Activated CD4-positive, CD25-positive, alpha-beta regulatory T cell treated with anti-CD3 and anti-CD28 coated beads, Interleukin-2, amount 50 U/mL, for 24 hours (primary cell): ENCODE measurements around the gene TEN1.
"Not testable (repeated sequence)": the region's sequence is repeated elsewhere in the genome, so short reads cannot be mapped to it uniquely, and the experiment has no call there.

Experiments used
- ATAC-seq, 2 donors: fragments of 150-1000 bp; cut with Tn5 transposase; one replicate each; pipeline ENCODE4 v1.10.0; 2021; ENCODE audit warnings: mild to moderate bottlenecking in 1 of 2, moderate library complexity in 1 of 2

The TEN1 gene

GRCh38 chr17:76032073-76032779, 53.2 kb downstream of the TEN1 start:
- no peak for ATAC-seq

GRCh38 chr17:76032780-76033108, 53.7 kb downstream of the TEN1 start:
- no peak for ATAC-seq

DNA sequence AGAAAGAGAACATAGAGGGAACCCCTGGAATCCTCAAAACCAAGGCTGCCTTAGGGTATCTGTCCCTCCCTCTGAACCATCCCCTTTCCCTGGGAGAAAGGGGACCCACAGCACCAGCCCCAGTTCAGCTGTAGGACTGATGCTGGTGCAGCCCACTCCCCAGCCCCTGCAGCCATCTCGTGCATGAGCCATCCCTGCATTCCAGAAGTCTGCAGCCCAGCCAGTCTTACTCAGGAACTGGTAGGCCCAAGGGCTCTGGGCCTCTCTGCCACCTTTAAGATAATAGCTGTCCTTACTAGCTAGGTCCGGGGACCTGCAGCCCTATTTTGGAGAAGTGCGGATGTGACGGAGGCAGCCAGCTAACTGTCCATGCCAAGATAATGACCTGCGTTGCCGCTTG, 54.1 kb downstream of the TEN1 start:
- ATAC-seq, result no peak

DNA sequence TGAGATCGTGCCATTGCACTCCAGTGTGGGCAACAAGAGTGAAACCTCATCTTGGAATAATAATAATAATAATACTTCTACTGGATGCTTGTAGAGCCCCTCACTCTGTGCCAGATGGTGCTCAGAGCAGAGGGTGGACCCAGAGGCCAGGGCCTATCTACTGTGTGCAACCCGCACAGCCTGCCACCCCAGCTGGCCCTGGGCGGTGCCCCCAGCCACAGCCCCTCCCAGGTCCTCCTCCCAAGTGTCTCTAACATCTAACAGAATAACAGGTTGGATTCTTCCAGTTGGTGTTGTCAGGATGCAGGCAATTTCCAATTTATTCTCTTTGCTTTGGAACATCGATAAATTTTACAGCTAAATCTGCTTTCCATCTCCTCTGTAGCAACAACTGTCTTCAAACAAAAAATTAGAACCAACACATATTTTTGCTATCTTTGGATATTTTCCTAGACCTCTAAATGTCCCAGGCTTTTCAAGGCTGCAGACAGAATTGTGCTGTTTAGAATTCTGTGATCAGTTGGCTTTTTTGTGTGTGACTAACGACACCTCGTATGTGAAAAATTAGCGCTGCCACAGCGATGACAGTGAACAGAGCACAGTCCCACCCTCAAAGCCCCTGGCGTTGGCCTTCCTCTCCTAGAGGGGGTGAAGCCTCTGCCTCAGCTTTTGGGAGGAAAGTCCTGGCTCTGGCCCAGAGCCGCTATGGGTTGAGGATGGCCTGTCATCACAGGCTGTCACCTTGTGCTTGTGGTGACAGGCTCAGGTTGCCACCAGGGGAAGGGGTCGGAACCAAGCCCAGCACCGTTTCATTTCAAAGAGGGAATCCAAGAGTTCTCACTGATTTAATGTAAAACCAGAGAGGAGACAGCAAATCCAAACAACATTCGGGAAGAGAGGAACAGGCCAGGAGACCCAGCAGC, 55.6 kb downstream of the TEN1 start:
- no peak for ATAC-seq

DNA sequence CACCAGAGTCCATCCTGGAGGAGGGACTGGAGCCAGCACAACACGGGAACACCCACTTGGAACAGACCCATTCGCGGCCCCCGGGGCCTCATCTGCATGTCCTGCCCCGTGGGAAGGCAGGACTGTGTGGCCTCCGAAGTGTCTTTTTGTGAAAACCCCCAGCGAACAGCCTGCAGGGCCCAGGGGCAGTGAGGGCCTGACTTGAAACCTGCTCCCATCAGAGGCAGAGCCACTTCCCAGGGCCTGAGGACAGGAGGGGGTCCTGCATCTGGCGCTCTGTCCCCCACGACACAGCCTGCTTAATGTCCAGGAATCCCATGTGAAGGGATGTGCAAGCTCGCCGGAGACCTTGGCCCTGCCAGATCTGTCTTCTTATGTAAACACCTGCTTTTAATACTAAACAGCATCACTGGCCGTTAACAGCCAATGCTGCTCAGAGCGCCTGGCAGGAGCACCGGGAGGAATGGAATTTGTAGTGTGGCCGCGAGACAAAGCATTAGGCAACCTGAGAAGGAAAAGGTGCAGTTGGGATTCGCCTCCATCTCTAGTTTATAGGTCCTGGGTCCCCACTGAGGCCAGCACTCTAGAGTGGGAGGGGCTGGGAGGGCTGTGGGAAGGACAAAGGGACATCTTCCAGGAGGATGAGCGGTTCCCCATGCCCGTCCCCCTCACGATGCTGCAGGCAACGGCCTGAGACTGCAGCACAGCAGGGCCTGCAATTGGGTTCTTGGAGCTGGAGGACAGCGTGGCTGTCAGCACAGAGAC, 57.6 kb downstream of the TEN1 start:
- ATAC-seq, result no peak

- no peak for ATAC-seq
Observed at GRCh38 chr17:76038050-76038449, 59.0 kb downstream of the TEN1 start.

DNA sequence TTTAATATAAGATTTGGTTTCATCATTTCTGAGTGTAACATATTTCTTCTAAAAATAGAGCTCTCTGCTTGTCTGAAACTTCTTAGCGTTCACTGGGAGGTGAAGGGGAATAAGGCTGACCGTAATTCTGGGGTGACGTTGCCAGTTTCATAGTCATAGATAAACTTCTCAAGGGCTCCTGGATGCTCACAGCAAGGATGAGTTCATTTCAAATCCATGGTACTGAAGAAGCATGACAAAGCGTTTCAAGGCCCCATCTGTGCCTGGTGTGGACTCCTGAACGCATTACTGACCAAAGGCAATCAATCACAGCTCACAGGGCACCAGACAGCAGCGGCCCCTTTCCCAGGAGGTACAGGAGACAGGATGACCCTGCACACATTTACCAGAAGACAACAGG, 60.1 kb downstream of the TEN1 start:
- no peak for ATAC-seq

DNA sequence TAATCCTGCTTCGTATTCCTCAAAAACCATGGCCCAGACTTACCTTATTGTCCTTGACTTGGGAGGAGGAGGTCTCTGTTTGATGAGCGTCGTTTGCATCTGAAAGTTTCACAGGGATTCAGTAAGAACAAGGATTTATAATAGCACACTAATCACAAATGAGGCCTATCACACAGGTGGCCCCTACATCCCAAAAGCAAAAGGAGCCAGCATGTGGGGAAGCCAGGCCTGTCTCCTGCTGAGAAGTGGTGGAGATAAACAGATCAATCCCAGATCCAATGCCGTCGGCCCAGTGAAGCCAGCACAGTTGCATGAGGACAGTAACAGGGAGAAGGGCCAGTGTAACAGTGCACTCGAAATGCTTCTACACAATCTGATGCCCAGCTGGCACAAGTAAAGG, 61.3 kb downstream of the TEN1 start:
- no peak for ATAC-seq

DNA sequence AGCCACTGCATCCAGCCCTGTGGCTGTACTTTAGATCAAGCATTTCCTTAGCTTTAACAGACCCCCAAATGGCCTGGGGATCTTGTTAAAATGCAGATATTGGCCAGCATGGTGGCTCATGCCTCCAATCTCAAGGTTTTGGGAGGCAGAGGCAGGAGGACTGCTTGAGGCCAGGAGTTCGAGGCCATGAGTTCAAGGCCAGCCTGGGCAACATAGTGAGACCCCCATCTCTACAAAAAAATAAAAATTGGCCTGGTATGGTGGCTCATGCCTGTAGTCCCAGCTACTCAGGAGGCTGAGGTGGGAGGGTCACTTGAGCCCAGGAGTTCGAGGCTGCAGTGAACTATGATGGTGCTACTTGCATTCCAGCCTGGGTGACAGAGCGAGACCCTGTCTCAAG, 63.8 kb downstream of the TEN1 start:
- not testable (repeated sequence) for ATAC-seq

- not testable (repeated sequence) for ATAC-seq
Observed at GRCh38 chr17:76044475-76045007, 65.5 kb downstream of the TEN1 start.

- no peak for ATAC-seq
Observed at GRCh38 chr17:76046064-76046463, 67.0 kb downstream of the TEN1 start.

- ATAC-seq, result no peak
Observed at GRCh38 chr17:76048025-76048605, 69.1 kb downstream of the TEN1 start.

DNA sequence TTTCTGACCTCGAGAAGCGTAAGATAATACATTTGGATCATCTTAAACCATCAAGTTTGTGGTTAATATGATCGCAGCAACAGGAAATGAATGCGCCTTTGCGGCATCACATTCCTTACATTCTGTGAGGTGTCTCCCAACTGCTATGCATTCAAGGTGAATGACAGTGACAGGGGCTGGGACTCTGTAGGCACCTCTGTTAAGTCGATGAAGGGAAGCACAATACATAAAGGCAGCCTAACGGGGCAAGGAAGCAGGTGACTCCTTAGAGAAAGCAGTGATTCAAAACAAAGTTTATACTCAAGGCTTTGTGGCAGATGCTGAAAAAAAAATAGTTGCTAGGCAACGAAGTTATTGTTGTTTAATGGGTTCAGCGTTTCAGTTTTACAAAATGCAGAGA, 69.7 kb downstream of the TEN1 start:
- ATAC-seq, result peak in 1 of 2 donors; percentile 45

- ATAC-seq, result no peak
Observed at GRCh38 chr17:76049239-76049638, 70.2 kb downstream of the TEN1 start.

- no peak for ATAC-seq
Observed at GRCh38 chr17:76049836-76050537, 70.9 kb downstream of the TEN1 start.
